Renal pelvis (tissue), 4 donors: Measurements from ENCODE around the gene LRBA. TPM values are rescaled to one million over a fixed set of nuclear protein-coding genes. Genes with fewer than 3 reads are reported as not detected.

Experiments
- DNase-seq: peaks from one replicate; pipeline ENCODE4 v3.0.0-alpha.2; 2013
- polyA plus RNA-seq, 3 donors: library from polyadenylated mRNA; unstranded; fragments of 120-200 nt; gene quantifications; one replicate each; pipeline ENCODE4 v1.2.1, GENCODE V29; 2013; ENCODE audit not compliant: insufficient read length in 3 of 3

The LRBA gene
- polyA plus RNA-seq, 3 donors, result 60.9 to 76.1 (median 63.6) TPM

DNA sequence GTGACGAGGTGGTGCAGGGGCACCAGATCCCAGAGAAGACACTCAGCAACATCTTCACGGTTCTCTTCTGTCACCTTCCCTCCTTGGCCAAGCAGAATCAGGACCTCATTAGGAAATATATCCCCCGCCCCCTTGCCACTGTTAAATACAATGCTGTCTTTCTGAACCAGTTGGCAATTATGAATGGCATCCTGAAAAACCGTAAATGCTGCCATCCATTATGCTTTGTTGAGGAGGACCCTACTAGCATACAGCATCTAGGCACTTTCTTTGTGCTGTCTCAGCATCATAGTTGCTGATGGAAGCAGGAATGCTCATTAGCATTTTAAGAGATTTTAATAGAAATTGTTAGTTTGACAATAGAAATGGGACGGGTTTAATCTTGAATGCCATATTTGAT lies 798.4 kb downstream of the LRBA start:
- DNase-seq, result no peak

DNA sequence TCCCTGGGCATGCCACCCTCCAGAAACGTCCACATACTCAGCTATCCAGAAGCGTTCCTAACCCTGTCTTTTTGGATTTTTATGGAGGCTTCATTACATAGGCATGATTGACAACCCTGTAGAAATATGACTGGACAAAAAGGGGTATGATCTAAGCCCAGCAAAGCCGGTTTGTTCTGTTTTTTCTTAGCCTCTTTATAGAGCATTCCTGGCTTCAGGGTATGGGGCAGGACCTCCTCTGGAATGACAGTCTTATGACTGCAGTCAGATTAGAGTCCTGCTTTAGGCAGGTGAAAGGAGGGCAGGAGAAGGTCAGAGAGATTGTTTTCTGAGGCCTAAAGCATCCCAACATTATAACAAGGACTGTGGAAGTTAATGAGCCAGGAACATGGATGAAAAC lies 799.5 kb downstream of the LRBA start:
- no peak for DNase-seq

Other genes starting within 250 kb of the LRBA start
- gene RPS3A, start 84.3 kb upstream of the LRBA start, polyA plus RNA-seq, result 1,000 to 10,000 TPM; 3,708 to 4,499 (median 3,883) TPM